HL-60 (cell line): ENCODE results near the gene PCGF3.

Experiments used
- DNase-seq, 2 experiments: peaks; one replicate each; pipeline ENCODE4 v3.0.0-alpha.2; 2010 to 2020; ENCODE audit warnings: low read depth in 1 of 2, low spot score in 1 of 2
- H3K27ac ChIP-seq: fragments of 250-450 bp; sonication (Bioruptor Pico); replicated peaks from 2 replicates; pipeline ENCODE4 v1.5.1; 2020; ENCODE audit warnings: mild to moderate bottlenecking, moderate library complexity
- H3K27me3 ChIP-seq: fragments of 250-450 bp; sonication (Bioruptor Pico); 2 replicates; pipeline ENCODE4 v1.5.1; 2021; ENCODE audit warnings: mild to moderate bottlenecking, moderate library complexity; ENCODE audit not compliant: insufficient read depth, poor library complexity, severe bottlenecking
- H3K4me3 ChIP-seq: replicated peaks from 2 replicates; pipeline ENCODE4 v1.5.1; 2011; ENCODE audit warnings: mild to moderate bottlenecking, control low read depth, low read length; ENCODE audit not compliant: insufficient read depth
- CTCF ChIP-seq: IDR thresholded peaks from one replicate; pipeline ENCODE4 v1.5.1; 2011; ENCODE audit warnings: low read length, control low read depth, inconsistent platforms; ENCODE audit not compliant: insufficient read depth
- GABPA ChIP-seq: IDR thresholded peaks from 2 replicates; pipeline ENCODE4 v1.6.1; 2012; ENCODE audit warnings: low read depth
- POLR2AphosphoS5 ChIP-seq: IDR thresholded peaks from 2 replicates; pipeline ENCODE4 v1.6.1; 2012; ENCODE audit warnings: low read depth
- REST ChIP-seq: IDR thresholded peaks from 2 replicates; pipeline ENCODE4 v1.6.1; 2012; ENCODE audit warnings: low read depth; ENCODE audit not compliant: insufficient replicate concordance
- SPI1 ChIP-seq: IDR thresholded peaks from 2 replicates; pipeline ENCODE4 v1.6.1; 2012; ENCODE audit warnings: low read depth, mild to moderate bottlenecking, borderline replicate concordance

PCGF3 gene

GRCh38 chr4:815464-816146, 110.0 kb downstream of the PCGF3 start:
- Histone ChIP-seq H3K27me3 (peaks cover 5% of the 10 kb centered on the region), H3K27ac (no peak overlapping the region), H3K4me3 (no peak overlapping the region)
- no peak for DNase-seq
- no peak for TF ChIP-seq POLR2AphosphoS5
- TF ChIP-seq SPI1: no peak
- TF ChIP-seq GABPA: no peak
- no peak for TF ChIP-seq CTCF
- TF ChIP-seq REST: no peak

- H3K27me3 ChIP-seq: peaks cover 7% of the 10 kb centered on the region
- no peak overlapping the region for H3K27ac ChIP-seq
- DNase-seq: no peak
- no peak overlapping the region for H3K4me3 ChIP-seq
- TF ChIP-seq CTCF (no peak), GABPA (no peak), SPI1 (no peak), REST (no peak), POLR2AphosphoS5 (no peak)
Observed at GRCh38 chr4:818106-818921, 112.7 kb downstream of the PCGF3 start.

- no peak overlapping the region for H3K27ac ChIP-seq
- no peak overlapping the region for H3K4me3 ChIP-seq
- H3K27me3 ChIP-seq: peaks cover 18% of the 10 kb centered on the region
- no peak for DNase-seq
- TF ChIP-seq POLR2AphosphoS5: no peak
- no peak for TF ChIP-seq SPI1
- no peak for TF ChIP-seq REST
- no peak for TF ChIP-seq GABPA
- TF ChIP-seq CTCF: no peak
Observed at GRCh38 chr4:819401-820229, 114.0 kb downstream of the PCGF3 start.
